GM18517 (cell line): ENCODE results near the gene ATXN3L.
"Not testable (repeated sequence)": the region's sequence is repeated elsewhere in the genome, so short reads cannot be mapped to it uniquely, and the experiment has no call there.

Experiments
- ATAC-seq: cut with Tn5 transposase; IDR thresholded peaks from one replicate; pipeline ENCODE4 v1.9.1; 2021; ENCODE audit warnings: mild to moderate bottlenecking, moderate library complexity; ENCODE audit not compliant: unreplicated experiment

Gene ATXN3L

DNA sequence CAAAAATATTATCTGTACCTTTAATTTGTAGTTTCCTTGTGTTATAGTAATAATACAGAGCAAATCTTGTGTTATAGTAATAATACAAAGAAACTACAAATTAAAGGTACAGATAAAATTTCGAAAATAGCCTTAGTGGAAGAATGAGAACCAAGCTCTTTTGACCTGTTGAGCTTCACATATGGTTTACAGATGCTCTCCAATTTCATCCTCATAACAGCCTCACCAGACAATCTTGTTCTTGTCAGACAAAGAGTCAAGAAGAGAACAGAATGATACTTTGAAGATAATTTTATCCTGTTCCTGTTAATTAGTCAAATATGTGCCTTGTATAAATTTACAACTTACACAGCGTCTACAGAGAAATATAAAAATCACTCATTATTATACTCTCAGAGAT is 12.8 kb downstream of the ATXN3L start:
- no peak for ATAC-seq

DNA sequence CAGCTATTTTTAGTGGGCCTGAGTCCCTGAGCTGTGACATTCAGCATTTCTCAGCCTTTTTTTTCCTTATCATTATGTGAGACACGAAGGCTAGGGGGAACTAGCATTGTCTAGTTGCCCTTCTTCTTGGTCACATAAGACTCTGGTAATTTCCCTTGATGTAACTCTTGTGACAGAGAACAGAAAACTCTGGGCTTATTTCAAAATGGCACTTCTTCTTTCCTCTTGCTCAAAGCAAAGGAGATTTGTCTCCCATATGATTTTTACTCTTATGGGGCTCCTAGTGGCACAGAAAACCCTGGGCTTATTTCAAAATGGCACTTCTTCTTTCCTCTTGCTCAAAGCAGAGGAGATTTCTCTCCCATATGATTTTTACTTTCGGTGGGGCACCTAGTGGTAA is 14.7 kb downstream of the ATXN3L start:
- ATAC-seq, result no peak

DNA sequence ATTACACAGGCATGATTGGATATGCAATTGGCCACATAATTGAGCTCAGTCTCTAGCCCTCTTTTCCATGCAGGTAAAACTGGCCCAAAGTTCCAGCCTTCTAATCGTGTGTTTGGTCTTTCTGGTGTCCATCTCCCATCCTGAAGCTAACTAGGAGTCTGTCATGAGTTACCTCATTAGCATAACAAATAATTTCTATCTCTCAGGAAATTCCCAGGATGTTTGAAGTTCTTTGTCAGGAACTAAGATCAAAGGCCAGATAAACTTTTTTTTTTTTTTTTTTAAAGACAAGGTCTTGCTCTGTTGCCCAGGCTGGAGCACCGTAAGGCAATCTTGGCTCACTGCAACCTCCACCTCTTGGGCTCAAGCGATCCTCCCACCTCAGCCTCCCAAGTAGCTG is 15.8 kb downstream of the ATXN3L start:
- ATAC-seq, result no peak

DNA sequence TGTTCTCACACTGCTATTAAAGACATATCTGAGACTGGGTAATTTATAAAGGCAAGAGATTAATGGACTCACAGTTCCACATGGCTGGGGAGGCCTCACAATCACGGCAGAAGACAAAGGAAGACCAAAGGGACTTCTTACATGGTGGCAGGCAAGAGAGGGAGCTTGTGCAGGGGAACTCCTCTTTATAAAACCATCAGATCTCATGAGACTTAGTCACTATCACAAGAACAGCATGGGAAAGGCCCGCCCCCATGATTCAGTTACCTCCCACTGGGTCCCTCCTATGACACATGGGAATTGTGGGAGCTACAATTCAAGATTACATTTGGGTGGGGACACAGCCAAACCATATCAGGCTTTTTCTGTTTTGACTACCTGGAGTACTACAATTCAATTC is 16.6 kb downstream of the ATXN3L start:
- ATAC-seq, result not testable (repeated sequence)

DNA sequence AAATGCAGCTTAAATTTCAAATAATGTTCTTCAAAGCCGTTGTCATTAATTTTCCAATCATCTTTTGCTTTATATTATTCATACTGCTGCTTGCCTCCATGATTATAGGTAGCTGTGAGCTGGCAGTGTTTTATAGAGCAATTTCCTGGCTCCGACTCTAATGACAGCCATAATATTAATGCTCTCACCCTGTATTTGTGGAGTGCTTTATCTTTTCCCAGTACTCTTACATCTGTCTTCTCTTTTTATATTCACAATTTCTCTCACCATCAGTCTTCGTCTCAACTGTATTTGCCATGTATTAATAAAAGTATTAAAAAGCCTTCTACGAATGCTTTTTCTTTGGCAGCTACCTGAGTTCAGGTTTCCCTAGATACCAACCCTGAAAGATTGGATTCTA is 21.0 kb downstream of the ATXN3L start:
- ATAC-seq, result no peak

DNA sequence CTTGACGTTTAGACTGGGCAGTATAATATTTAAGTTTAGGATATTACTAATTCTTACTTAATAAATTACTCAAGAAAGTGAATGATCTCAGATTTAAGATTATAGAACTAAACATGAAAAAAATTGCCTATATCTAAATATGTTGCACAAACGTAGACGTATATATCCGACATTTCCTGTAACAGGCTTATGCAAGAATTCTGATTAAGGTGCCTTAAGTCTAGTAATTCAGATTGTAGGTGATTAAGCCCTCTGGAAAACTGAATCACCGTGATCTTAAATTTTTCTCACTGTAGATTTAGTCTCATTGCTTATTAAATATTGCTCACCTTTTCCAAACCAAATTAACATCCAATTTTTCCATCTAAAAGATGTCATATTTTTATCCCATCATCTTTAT is 24.0 kb downstream of the ATXN3L start:
- ATAC-seq, result no peak

DNA sequence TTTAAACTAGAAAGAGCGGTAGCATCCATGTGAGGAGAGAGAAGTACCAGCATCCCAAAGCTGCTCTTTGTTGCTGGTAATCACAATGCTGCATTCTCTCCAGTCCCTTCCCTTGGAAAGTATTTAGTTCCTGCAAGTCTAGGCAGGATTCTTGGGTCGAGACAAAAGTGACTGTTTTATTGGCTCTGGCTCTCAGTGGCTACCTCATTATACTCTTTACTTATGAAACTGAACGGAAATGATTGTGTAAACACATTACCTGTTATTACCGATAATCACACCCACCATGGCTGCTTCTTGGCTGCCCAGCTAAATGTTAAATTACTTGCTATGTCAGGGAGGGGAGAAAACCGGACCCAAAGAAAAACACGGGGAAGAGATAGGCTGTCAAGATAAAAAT is 26.2 kb downstream of the ATXN3L start:
- no peak for ATAC-seq

DNA sequence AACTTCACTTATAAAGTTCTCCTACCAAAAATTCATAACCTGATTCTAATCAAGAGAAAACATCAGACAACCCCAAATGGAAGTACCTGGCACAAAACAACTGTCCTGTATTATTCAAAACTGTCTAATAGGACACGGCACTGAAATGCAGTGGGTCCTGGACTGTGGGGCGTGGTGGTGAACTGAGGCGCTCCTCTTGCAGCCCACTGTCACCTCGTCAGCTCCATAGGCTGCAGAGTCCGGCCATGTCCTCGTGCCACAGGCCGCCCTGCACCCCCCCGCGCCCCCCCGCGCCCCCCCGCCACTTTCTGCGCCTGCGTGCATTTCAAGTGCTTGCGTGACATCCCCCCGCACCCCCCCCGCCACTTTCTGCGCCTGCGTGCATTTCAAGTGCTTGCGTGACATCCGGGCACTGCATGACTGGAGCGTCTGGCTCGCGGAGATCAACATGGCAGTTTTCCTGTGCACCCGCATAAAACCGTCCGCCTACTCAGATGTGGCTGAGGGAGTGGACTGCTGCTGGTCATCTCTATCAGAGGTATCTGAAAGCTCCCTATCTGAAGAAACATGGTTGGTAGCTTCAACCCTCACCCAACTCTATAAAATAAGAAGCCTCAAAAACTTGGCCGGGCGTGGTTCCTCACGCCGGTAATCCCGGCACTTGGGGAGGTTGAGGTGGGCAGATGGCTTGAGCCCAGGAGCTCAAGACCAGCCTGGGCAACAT is 28.8 kb downstream of the ATXN3L start:
- ATAC-seq, result no peak

DNA sequence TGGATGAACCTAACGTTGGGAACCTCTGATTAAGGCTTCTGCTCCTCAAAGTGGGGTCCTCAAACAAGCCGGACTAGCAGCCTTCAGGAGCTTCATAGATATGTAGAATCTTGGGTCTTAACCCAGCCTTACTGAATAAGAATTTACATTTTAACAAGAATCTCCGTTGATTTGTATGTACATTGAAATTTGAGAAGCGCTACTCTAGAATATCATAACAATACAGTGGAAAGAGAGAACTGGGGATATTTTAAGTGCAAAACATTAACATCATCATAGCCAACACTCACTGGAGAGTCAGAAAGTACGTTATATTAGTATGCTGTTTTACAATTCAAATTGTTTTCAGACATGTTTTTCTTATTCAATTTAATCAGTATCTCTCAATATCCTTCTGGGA is 31.2 kb downstream of the ATXN3L start:
- no peak for ATAC-seq

DNA sequence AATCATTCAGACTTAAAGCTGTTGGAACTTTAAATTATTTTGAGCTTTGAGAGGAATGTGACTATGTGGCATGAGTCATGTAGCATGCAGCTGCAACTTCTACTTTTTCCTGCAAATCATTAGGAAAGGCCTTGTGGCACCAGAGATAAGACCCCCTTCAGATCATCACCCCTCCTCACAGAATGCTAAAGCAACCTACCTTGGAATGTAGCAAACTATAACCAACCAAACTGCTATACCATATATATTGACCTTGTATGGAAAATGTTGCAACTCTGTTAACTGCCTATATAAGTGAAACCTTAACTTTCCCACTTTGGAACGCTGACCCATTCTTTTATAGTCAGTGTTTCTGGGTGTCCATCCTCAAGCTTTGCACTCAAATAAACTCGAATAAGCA is 32.0 kb downstream of the ATXN3L start:
- no peak for ATAC-seq

DNA sequence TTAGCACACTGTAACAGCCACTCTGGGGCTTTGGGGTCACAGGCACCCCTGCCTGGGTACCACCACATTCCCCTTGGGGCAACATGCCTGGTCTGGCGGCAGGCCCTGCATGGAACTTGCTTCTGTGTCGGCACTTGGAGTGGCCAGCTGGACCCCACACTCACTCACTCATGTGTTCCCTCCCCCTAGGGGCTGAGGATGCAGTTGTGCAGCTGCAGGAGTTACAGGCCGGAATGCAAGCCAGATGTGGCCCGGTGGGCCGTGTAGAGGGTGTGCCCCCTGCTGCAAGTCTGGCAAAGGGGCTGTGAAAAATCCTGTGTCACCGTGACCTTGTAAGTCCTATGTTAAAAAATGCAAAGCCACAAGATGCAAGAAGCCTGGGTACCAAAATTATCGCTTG is 34.2 kb downstream of the ATXN3L start:
- no peak for ATAC-seq

DNA sequence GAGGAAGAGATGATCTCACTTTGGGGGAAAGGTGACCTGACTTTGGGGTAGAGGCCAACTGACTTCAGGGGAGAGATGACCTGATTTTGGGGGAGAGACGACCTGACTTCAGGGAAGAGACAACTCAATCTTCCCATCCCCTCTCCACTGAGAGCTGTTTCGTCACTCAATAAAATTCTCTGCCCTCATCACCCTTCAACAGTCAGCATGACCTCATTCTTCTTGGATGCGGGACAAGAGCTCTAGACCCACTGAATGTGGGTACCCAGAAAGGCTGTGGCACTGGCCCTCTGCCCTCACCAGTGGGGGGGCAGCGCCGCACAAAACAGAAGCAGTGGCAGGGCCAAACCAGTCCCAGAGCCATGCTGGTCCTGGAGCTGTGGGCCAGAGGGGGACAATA is 34.6 kb downstream of the ATXN3L start:
- no peak for ATAC-seq

DNA sequence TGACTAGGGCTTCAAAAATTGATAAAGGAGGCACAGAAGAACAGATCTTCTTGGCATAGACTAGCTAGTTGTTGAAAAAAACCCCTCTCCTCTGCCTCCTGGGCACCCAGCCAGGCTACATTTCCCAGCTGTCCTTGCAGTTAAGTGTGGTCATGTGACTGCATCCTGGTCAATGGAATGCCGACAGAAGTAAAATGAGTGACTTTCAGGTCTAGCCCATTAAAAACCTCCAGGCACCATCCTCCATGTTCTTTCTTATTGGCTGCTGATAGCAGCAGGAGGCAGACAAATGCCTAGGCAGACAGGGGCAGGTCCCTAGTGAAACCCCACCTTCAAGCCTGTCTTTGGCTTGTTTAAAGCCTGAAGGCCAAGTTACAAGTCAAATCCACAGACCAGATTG is 35.3 kb downstream of the ATXN3L start:
- ATAC-seq, result no peak

DNA sequence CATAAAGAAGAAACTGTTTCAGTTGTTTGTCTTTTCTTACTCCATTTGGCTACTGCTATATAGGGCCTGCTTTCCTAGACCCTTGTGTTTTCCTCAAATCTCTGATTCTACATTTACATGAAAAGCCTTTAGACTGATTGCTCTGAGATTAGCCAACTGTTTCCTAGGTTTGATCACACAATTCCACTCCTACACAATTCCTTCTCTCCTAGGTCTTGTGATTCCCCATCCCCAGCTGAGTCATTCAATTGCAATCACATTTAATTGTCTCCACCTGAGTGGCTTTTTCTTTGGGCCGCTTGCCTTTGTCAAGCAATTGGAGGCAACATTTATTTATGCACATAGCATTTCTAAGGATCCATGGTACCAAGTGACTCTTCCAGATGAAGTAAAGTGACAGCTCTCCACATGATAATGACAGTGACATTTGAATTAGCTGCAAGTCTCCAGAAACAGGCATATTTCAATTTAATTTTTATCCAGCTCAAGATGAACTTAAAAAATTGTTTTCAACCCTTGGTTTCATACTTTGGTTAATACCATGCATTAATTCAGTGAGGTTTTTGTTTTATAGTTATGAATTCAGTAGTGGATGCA is 35.8 kb downstream of the ATXN3L start:
- ATAC-seq, result no peak

DNA sequence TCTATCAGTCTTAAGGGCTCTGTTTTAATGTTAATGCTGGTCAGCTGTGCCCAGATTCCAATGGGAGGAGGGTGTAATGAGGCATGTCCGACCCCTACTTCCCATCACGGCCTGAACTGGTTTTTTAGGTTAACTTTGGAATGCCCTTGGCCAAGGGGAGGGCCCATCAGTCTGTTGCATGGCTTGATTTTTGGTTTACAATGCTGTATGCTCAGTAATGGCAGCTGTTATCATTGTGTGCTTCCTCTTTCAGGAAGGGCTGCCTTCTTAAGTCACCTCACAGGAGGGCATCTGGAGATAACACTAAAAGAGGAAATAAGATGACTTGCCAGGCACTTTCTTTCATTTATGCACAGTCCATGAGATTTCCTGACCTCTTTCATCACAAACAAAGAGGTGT is 36.3 kb downstream of the ATXN3L start:
- no peak for ATAC-seq

DNA sequence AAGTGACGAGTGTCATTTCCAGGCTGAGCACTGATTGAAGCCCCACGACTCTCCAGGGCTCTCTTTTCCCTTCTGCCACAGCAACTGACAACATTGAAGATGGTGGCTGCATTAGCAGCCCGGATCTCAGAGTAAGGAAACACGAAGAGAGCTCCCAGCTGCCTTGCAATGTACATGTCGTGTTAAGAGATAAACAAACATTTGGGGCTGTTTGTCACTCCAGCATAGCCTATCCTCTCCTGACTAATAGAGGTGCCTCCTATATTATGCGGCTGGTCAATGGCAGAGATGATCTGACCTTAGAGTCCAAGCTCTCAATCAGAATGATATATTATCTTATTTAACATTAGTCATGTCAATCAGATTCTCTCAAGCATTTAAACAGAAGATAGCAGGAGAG is 38.6 kb downstream of the ATXN3L start:
- ATAC-seq, result no peak

DNA sequence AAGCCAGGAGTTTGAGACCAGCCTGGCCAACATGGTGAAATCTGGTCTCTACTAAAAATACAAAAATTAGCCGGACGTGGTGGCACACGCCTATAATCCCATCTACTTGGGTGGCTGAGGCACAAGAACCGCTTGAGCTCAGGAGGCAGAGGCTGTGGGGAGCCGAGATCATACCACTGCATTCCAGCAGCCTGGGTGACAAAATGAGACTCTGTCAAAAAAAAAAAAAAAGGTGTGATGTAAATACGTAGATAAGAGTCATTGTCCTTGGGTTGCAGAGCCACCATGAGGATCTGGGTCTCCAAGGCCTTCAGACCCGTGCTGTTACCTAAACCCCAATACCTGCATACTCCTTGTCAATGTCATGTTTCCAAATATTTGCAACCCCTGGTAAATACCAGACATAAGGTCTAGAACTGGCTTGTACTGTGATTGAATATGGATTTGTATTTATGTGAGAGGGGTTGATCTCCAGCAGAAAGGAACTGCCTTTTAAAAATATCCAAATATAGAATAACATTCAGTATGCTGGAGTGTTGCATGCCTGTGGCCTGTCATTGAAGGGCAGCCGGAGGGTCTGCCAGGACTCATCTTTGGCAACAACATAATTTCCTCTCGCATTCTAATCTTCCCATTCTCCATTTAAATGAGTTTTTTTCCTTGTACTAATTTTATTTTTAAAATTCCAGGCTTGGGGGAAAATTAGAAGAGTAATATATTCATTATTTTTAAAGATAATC is 40.4 kb downstream of the ATXN3L start:
- ATAC-seq, result no peak

DNA sequence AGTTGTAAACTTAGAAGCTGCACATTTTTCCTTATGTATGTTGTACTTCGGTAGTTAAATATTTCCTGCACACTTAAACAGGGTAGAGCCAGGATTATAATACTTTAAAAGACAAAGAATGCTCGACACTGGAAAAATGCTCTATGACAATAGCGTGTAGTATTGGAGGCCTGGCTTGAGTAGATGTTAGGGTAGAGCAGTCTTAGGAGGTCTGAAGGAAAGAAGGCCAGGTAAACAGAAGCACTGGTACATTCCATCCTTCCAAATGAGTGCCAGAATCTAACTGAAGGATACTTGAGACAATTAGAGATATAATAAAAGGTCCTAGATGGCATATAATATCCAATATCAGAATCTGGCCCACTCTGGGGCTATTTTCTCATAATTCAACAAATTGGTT is 42.3 kb downstream of the ATXN3L start:
- ATAC-seq, result no peak

DNA sequence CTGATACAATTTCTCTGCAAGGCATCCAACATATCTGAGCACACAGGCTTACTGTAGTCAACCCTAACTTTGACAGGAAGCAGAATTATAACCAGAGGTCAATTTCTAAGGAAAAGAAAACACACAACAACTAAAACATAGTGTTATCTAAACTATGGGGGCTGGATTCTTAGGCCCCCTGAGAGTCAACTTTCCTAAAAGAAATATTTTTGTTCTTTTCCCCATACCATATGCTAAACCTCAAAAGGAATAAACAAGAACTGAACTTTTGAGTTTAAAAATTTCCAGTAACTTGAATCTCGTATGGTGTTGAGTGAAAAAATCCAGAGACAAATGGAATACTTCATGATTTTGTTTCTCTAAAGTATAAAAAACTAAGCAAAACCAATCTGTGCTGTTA is 42.9 kb downstream of the ATXN3L start:
- no peak for ATAC-seq

DNA sequence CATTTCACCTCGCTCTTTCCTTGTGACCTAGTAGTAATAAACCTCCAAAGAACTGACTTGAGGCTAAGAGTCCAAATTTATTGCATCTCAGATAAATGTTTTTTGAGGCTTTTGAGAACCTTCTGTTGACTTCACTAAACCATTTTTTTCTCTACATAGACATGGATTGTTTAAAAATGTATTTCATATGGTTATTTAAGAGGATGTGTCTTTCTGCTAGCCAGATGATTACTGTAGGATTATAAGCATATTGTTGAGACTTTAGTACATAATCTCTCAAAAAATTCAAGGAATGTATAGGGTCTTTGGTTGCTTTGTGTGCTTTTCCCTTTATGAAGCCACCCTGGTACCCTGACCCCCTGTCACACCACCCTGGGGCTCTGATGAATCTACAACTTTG is 44.8 kb downstream of the ATXN3L start:
- no peak for ATAC-seq

DNA sequence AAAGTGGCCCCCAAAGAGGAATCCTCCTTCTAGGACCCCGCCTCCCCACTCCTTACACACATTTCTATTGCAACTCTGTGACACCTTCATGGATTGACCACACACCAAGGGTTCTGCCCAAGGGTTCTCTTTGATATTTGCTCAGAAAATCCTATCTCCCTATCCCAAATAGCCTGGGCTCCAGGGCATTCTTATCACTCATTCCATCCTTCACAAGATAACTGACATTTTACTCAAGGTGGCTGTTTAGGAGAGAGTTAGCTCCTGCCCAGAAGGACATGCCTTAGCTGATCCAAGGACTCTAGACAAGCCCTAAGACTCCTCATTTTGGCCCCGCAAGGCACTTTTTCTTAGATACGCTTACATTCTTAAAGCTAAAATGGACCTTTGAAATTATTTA is 47.4 kb downstream of the ATXN3L start:
- ATAC-seq, result no peak

DNA sequence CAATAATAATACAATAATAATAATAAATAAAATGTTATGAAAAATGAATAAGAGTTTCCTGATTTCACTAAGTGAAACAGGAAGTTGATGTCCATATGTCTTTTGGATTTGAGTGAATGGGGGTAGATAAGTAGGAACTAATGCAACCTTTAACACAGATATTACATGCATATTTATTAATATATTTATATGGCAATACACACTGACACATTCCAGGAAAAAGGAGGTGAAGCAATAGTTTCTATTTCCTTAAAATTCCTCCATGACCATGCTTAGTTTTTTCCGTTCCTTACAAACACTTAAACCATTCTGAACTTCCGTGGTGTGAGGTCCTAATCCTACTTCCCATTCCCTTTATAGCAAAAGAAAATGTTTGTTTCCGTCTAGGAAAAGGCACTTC is 48.3 kb downstream of the ATXN3L start:
- no peak for ATAC-seq
